ENCODE measurements around the gene PRR11. TPM values are rescaled to one million over a fixed set of nuclear protein-coding genes. Genes with fewer than 3 reads are reported as not detected.

The PRR11 gene
- total and polyA plus RNA-seq, 4 donors: 0.63 to 4.2 (median 2.0) TPM

DNA sequence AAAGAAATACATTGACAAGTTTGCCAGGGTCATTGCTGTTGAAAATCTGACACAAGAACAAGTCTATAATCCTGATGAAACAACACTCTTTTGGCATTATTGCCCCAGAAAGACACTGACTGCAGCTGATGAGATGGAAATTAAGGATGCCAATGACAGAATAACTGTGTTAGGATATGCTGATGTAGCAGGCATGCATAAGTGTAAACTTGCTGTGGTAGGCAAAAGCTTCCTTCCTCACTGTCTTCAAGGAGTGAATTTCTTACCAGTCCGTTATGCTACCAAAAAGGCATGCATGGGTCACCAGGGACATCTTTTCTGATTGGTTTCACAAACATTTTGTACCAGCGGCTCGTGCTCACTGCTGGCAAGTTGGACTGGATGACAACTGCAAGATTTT is 75.2 kb downstream of the PRR11 start:
- WGBS, 2 donors: 89 to 91% methylated on average over 3 of the region's 3 CpGs
- no peak overlapping the region for H3K9ac ChIP-seq (ENCODE audit: insufficient read depth in 1 of 2, low read length in 2 of 2)
- TF ChIP-seq, protein P1, sequence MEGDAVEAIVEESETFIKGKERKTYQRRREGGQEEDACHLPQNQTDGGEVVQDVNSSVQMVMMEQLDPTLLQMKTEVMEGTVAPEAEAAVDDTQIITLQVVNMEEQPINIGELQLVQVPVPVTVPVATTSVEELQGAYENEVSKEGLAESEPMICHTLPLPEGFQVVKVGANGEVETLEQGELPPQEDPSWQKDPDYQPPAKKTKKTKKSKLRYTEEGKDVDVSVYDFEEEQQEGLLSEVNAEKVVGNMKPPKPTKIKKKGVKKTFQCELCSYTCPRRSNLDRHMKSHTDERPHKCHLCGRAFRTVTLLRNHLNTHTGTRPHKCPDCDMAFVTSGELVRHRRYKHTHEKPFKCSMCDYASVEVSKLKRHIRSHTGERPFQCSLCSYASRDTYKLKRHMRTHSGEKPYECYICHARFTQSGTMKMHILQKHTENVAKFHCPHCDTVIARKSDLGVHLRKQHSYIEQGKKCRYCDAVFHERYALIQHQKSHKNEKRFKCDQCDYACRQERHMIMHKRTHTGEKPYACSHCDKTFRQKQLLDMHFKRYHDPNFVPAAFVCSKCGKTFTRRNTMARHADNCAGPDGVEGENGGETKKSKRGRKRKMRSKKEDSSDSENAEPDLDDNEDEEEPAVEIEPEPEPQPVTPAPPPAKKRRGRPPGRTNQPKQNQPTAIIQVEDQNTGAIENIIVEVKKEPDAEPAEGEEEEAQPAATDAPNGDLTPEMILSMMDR (IDR thresholded peaks at IDR 0.05; ENCODE audit: control extremely low read depth, extremely low read depth): no peak
- H3K4me3 ChIP-seq: no peak overlapping the region
- H3K4me1 ChIP-seq (ENCODE audit: control insufficient read depth in 5 of 5, insufficient read depth in 5 of 5, low read length in 5 of 5): no peaks in the 10 kb centered on the region
- no peak for ATAC-seq (ENCODE audit: insufficient read depth, low FRiP score)
- no peaks in the 10 kb centered on the region for H3K9me3 ChIP-seq (ENCODE audit: control insufficient read depth in 4 of 4, insufficient read depth in 3 of 4, low read length in 3 of 4)
- H3K27me3 ChIP-seq (ENCODE audit: control insufficient read depth in 3 of 3, insufficient read depth in 3 of 3, low read length in 2 of 3): no peaks in the 10 kb centered on the region
- no peak for DNase-seq
- no peaks in the 10 kb centered on the region for H3K36me3 ChIP-seq (ENCODE audit: control insufficient read depth in 4 of 4, insufficient read depth in 4 of 4, low read length in 4 of 4)
- no peak overlapping the region for H3K27ac ChIP-seq (ENCODE audit: low read depth in 1 of 2, low read length in 1 of 2)

- Histone ChIP-seq H3K36me3 (ENCODE audit: control insufficient read depth in 4 of 4, insufficient read depth in 4 of 4, low read length in 4 of 4) (no peaks in the 10 kb centered on the region), H3K4me3 (no peak overlapping the region), H3K4me1 (ENCODE audit: control insufficient read depth in 5 of 5, insufficient read depth in 5 of 5, low read length in 5 of 5) (no peaks in the 10 kb centered on the region), H3K27ac (ENCODE audit: low read depth in 1 of 2, low read length in 1 of 2) (no peak overlapping the region), H3K27me3 (ENCODE audit: control insufficient read depth in 3 of 3, insufficient read depth in 3 of 3, low read length in 2 of 3) (no peaks in the 10 kb centered on the region), H3K9ac (ENCODE audit: insufficient read depth in 1 of 2, low read length in 2 of 2) (no peak overlapping the region), H3K9me3 (ENCODE audit: control insufficient read depth in 4 of 4, insufficient read depth in 3 of 4, low read length in 3 of 4) (no peaks in the 10 kb centered on the region)
- DNase-seq (no peak), ATAC-seq (ENCODE audit: insufficient read depth, low FRiP score) (no peak)
- TF ChIP-seq, protein P1 (IDR thresholded peaks at IDR 0.05; ENCODE audit: control extremely low read depth, extremely low read depth): no peak
These were observed 79.1 kb downstream of the PRR11 start for GRCh38 chr17:59234631-59235030.

GRCh38 chr17:59238906-59239305 is 83.4 kb downstream of the PRR11 start:
- Histone ChIP-seq H3K4me1 (ENCODE audit: control insufficient read depth in 5 of 5, insufficient read depth in 5 of 5, low read length in 5 of 5) (no peaks in the 10 kb centered on the region), H3K9me3 (ENCODE audit: control insufficient read depth in 4 of 4, insufficient read depth in 3 of 4, low read length in 3 of 4) (no peaks in the 10 kb centered on the region), H3K9ac (ENCODE audit: insufficient read depth in 1 of 2, low read length in 2 of 2) (no peak overlapping the region), H3K27me3 (ENCODE audit: control insufficient read depth in 3 of 3, insufficient read depth in 3 of 3, low read length in 2 of 3) (no peaks in the 10 kb centered on the region), H3K36me3 (ENCODE audit: control insufficient read depth in 4 of 4, insufficient read depth in 4 of 4, low read length in 4 of 4) (no peaks in the 10 kb centered on the region), H3K27ac (ENCODE audit: low read depth in 1 of 2, low read length in 1 of 2) (no peak overlapping the region), H3K4me3 (no peak overlapping the region)
- ATAC-seq (ENCODE audit: insufficient read depth, low FRiP score) (no peak), DNase-seq (no peak)
- WGBS, 2 donors: 92 to 95% methylated on average over 2 of the region's 2 CpGs
- TF ChIP-seq, protein P1 (IDR thresholded peaks at IDR 0.05; ENCODE audit: control extremely low read depth, extremely low read depth): no peak

GRCh38 chr17:59244081-59244480 is 88.5 kb downstream of the PRR11 start:
- no peaks in the 10 kb centered on the region for H3K9me3 ChIP-seq (ENCODE audit: control insufficient read depth in 4 of 4, insufficient read depth in 3 of 4, low read length in 3 of 4)
- no peak overlapping the region for H3K27ac ChIP-seq (ENCODE audit: low read depth in 1 of 2, low read length in 1 of 2)
- no peak overlapping the region for H3K4me3 ChIP-seq
- H3K9ac ChIP-seq (ENCODE audit: insufficient read depth in 1 of 2, low read length in 2 of 2): no peak overlapping the region
- H3K27me3 ChIP-seq (ENCODE audit: control insufficient read depth in 3 of 3, insufficient read depth in 3 of 3, low read length in 2 of 3): no peaks in the 10 kb centered on the region
- H3K4me1 ChIP-seq (ENCODE audit: control insufficient read depth in 5 of 5, insufficient read depth in 5 of 5, low read length in 5 of 5): no peaks in the 10 kb centered on the region
- WGBS, 2 donors: 92 to 97% methylated on average over 6 of the region's 6 CpGs
- no peak for DNase-seq
- H3K36me3 ChIP-seq (ENCODE audit: control insufficient read depth in 4 of 4, insufficient read depth in 4 of 4, low read length in 4 of 4): no peaks in the 10 kb centered on the region
- ATAC-seq (ENCODE audit: insufficient read depth, low FRiP score): no peak
- TF ChIP-seq, protein P1 (IDR thresholded peaks at IDR 0.05; ENCODE audit: control extremely low read depth, extremely low read depth): no peak

All from lung (tissue), 12 donors.